Stimulated activated CD4-positive, alpha-beta T cell treated with anti-CD3 and anti-CD28 coated beads, Interleukin-1b, Interleukin-23, amount 100 ng/mL, for 48 hours (primary cell): Measurements from ENCODE around the gene IL31.
A peak's percentile ranks its signal among the peaks of the same experiment; 100 is the strongest.
"Not testable (repeated sequence)": the region's sequence is repeated elsewhere in the genome, so short reads cannot be mapped to it uniquely, and the experiment has no call there.

Experiments
- DNase-seq: peaks from one replicate; pipeline ENCODE4 v3.0.0-alpha.2; 2020

IL31 gene

DNA sequence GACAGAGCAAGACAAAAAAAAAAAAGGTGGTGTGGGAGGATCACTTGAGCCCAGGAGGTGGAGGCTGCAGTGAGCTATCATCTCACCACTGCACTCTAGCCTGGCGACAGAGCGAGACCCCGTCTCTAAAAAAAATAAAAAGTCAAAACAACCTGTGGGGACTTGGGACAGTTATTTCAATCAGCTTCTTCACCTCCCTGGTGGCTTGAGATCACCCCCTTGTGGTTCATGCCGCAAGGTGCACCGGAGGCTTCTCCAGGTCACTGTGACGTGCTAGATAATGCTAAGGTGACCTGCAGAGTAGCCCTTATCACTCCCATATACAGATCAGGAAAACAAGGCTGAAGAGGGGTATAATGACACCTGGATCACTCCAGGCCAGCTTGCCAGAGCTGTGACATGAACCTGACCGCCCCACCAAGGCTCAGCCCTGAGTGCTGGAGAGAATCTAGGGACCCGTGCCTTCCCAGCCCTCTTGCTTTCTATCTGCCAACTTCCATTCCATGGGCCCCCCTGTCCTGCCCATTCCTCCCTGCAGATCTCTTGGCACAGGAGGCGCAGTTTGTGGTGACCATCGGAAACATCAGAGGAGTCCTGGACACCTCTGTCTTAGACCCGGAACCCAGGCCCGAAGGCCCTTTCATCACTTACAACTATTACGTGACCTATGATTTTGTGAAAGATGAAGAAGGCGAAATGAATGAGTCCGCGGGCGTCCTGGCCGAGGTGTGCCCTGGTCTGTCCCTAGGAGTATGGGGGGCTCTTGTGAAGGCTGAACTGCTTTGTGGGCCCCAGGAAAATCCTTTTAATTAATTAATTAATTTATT lies 17.0 kb upstream of the IL31 start:
- DNase-seq = peak; percentile 72

DNA sequence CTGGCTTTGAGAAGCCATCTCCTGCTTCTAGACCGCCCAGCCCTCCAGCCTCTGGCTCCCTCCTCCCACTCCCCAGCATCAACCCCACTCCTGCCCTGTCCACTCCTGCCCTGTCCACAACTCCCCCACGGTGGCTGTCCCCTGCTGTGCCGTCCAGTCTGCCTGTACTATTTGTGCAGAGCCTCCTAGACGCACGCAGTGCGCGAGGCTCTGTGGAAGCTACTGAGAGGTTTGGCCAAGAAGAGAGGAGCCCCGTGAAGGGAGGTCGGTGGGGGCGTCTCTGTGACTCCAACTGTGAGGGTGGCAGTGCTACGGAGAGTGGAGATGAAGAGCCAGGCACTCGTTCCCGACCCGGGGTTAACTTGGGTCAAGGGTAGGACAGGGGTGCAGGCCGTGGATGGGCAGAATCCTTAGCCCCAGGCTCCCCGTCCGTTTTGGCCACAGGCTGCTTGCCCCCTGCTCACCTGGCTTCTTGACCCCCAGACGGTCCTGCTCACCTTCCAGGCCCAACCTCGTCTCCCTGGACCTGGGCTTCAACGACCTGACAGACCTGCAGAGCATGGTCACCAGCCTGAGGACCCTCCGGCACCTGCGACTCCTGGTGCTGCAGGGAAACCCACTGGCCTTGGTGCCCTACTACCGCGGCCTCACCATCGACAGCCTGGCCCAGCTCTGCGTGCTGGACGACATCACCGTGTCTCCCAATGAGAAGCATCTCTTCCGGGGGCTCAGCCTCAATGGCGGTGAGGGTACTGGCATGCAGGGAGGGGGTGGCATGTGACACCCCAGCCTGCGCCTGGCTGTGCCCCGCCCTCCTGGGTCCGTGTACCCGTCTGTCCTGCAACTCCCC lies 15.8 kb upstream of the IL31 start:
- no peak for DNase-seq

DNA sequence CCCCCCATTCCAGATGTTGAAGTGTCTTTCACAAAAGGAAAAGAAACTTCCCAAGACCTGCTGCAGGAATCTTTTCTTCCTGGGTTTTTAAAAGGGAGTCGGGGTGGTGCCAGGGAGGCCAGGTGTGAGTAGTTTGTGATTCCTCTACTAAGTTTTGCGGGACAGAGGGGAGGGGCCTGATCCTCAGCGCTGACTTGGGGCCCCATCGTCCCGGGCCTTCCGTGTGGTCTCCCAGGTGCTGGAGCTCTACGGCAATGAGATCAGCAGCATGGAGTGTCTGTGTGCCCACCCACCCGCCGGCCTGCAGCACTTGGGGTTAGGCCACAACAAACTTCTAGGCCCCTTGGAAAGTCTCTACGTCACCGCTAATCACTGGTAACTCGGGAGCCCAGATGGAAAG lies 13.4 kb upstream of the IL31 start:
- no peak for DNase-seq

DNA sequence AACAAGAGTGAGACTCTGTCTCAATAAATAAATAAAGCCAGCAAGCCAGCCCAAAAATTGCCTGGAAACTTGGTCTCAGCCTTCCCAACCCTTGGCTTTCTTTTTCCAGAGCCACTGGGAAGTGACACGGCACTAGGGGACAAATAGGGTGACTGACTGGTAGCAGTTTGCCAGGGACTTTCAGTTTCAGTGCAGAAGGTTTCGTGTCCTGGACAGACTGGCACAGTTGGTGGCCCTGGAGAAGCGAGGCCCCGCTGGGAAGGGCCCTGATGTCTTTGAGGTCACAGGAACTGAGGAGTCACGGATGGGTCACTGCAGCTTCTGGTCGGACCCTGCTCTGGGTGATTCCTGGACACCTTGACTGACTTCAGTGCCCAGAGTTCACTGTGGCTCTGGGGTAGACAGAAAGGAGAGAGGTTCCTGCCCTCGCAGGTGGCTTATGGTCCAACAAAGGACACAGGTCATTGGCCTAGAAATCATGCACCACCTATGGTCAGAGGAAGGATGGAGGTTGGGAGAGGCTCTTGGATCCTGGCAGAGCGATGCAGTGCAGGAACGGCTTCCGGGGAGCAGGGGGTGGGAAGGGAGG lies 11.6 kb upstream of the IL31 start:
- no peak for DNase-seq

DNA sequence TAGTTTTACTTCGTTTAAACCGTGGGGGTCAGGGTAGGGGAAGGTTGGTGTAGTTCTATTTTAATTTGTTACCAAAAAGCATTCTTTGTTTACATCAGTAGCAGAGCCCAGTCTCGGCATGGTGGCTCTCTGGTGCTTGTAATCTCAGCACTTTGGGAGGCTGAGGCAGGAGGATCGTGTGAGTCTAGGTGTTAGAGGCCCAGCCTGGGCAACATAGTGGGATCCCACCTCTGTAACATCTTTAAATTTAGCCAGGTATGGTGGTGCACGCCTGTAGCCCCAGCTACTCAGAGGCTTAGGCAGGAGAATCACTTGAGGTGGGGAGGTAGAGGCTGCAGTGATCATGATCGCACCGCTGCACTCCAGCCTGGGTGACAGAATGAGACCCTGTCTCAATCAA lies 11.1 kb upstream of the IL31 start:
- DNase-seq = no peak

DNA sequence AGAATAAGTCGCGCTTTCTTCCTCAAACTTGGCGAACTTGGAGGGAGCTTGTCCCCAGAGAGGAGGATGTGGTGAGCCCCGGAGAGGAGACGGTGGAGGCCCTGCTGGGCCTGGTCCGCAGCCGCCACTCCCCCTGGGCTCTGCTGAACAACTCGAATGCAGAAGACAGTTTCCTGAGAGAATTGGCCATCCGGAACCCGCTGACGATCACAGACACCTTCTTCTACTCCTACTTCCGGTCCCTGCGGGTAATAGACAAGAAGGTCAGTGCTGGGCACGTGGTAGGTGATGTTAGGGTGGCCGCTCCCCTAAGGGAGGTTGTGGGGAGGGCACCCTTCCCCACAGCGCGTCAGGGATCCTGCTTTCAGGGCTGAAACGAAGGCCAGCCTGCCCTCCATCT lies 10.5 kb upstream of the IL31 start:
- no peak for DNase-seq

DNA sequence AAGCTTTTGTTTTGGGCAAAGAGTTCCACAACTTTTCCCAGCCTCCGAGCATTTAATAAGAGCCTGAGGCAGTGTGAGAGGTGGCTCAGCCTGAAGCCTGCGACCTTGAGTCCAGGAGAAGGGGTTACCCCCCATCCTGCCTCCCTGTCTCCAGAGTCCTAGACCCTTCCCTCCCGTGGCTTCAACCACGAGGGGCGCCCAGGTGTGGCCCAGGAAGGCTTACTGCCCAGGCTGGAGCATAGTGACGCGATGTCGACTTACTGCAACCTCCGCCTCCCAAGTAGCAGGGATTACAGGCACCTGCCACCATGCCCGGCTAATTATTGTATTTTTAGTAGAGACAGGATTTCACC lies 9.5 kb upstream of the IL31 start:
- DNase-seq = no peak

DNA sequence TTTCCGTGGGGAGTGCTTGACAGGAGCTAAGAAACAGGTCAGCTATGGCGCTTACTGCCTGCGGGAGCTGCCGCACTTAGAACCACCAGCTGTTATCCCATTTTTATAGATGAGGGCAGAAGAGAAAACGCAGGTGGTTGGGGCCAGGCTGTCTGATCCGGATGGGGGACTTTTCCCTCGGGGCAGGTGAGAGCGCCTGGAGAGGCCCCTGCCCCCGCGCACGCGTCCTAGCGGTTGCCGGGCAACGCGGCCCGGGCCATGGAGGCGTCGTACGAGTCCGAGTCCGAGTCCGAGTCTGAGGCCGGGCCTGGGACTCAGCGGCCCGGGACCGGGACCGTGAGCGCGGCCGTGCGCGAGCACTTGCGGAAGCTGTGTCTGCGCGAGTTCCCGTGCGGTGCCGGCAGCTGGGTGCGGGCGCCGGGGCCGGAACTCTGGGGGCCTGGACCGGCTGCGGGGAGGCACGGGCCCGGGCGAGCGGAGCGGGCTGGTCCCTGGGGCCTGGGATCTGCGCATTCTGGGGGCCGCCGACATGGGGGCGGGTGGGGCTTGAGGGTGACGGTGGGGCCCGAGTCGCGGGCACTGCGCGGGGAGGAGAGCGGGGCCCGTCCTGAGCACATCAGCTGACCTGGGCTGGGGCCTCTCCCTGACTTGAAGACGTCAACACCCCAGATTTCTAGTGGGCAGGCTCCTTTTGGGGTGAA lies 9.0 kb upstream of the IL31 start, which contains the start of gene LRRC43:
LRRC43 (plus strand) TSS at position 237 of the 701 bp plus-strand sequence; CDS start at position 259, 22 bp downstream.
- DNase-seq = no peak

DNA sequence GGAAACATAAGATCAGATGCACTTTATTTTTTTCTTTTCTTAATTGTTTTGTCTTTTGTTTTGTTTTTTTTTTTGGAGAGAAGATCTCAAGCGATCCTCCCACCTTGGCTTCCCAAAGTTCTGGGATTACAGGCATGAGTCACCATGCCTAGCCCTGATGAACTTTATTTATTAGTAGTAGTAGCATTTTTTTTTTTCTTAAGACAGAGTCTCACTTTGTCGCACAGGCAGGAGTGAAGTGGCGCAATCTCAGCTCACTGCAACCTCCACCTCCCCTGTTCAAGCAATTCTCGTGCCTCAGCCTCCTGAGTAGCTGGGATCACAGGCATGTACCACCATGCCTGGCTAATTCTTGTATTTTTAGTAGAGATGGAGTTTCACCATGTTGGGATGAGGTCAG lies 2.5 kb upstream of the IL31 start:
- DNase-seq = not testable (repeated sequence)

DNA sequence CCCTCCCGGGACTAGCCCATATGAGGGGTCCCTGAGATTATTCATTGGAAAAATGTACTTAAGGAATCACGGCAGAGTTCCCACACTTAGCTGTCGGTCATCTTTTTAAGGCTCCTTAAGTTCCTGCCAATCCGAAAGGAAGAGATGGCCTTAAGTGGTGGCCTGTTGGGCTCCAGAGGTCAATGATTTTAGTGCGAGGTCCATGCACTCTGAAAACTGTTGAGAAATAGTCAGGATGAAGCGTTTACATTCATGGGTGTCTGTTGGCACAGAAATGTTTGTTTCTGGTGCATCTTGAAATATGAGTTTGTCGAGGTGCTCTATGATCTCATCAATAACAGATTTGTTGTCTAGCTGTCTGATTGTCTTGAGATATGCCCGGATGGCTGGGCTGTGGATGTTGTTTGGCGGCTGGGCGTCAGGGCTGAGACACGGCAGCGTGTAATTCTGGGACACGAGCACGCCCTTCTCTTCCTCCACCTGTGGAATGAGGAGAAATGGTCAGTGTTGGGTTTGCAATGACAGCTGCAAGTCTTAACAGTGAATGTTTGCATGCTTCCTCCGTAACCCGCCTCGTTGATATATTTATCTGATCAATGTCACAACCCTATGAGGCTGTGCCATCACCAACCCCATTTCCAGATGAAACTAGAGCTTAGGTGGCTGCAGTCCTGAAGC lies 1.6 kb downstream of the IL31 start:
- DNase-seq = no peak

DNA sequence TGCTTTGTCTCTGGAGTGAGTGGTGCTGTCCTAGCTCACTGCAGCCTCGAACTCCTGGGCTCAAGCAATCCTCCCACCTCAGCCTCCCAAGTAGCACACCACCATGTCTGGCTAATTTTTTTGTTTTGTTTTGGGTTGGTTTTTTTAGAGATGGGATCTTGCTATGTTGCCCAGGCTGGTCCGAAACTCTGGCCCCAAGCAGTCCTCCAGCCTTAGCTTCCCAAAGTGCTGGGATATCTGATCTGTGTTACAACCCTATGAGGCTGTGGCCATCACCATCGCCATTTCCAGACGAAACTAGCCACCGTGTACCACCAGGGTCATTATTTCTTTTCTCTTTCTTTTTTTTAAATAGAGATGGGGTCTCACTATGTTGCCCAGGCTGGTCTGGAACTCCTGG lies 2.6 kb downstream of the IL31 start:
- no peak for DNase-seq

DNA sequence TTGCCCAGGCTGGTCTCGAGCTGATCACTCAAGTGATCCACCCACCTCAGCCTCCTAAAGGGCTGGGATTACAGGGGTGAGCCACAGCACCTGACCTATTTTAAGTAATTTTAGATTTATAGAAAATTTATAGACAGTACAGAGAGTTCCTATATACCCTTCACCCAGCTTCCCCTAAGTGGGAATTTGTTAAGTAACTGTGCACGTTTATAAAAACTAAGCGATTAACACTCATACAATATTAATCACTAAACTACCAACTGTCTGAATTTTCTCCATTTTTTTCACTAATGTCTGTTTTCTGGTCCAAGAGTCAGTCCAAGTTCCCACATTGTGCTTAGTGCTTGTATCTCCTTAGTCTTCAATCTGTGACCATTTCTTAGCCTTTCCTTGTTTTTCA lies 5.5 kb downstream of the IL31 start:
- no peak for DNase-seq

DNA sequence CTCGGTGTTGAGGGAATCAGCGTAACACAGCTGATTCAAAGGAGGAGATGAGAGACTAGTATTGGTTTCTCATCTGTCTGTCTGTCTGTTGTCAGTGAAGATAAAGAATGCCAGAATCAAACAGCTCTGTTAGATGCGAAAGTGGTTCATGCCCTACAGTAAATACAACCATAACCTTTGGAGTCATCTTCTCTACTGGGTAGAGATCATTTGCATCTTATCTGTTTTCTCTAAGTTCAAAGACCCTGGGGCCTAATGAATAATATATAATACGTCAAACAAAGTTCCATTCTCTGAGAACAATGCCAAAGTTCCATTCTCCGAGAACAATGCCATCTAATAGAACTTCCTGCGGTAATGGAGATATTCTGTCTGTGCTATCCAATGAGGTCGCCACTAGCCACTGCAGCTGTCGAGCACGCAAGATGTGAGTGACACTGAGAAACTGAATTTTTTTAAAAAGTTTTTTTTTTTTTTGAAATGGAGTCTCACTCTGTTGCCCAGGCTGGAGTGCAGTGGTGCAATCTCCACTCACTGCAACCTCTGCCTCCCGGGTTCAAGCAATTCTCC lies 6.6 kb downstream of the IL31 start:
- no peak for DNase-seq

DNA sequence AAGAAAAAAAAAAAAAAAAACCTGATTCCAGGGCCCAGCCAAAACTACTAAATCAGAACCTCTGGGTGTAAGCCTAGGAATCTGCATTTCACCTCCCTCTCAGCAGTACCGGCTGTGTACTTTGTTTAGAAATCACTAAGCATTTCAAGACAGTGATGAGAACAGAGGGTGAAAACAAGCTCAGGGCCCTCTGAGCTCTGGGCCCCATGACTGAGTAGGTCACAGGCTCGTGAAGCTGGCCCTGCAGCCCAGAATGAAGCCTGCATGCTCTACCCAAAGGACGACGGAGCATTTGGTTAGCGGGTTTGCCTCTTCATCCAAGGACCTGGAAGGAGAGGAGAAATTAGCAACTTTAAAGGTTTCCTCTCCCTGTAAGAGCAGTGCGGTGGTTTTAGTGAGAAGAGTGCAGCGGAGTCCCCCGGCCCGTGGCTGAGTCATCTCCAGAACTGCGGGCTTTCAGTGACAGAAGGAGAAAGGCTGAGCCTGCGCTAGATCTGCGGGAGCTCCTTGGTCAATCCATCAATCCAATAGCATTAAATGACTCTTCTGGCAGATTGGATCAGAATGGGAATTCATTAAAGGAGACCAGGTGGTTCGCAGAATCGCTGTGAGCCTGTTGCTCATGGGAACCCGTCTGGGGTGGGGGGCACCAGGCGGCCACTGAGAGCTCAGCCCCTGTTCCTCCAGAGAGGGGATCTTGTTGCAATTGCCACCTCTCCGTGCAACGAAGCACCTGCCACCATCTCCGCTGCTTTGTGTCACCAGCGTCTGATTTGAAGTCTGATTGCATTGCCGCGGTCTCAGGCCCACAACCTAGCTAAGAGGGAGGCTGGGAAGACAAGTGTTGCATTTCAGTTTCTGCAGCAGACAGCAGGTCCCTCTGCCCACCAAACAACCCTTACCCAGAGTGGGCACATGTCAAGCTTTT lies 7.3 kb downstream of the IL31 start:
- peak; percentile 62 for DNase-seq

DNA sequence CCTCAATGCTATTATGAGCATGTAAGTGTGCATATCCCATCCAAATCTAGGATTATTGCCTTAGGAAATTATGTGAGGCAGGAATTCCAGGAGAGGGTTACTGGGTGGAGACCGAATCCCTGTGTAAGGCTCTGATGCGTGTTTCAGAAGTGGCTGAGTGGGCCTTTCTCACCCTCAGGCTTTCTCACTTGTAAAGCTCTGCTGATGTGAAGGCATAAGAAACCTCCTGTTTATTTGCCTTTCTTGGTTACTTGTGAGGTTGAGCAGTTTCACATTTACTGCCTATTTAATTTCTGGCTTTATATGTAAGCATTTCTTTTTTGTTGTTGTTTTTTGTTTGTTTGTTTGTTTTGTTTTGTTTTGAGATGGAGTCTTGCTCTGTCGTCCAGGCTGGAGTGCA lies 11.0 kb downstream of the IL31 start:
- no peak for DNase-seq

DNA sequence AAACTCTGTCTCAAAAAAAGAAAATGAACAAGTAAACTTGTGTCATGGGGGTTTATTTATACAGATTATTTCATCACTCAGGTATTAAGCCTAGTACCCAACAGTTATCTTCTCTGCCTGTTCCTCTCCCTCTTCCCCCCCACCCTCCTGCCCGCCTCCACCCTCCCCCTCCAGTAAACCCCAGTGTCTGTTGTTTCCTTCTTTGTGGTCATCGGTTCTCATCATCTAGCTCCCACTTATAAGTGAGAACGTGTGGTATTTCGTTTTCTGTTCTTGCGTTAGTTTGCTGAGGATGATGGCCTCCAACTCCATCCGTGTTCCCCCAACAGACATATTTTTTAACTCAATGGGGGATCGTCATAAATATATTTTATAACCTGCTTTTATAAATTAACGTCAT lies 12.3 kb downstream of the IL31 start:
- no peak for DNase-seq

DNA sequence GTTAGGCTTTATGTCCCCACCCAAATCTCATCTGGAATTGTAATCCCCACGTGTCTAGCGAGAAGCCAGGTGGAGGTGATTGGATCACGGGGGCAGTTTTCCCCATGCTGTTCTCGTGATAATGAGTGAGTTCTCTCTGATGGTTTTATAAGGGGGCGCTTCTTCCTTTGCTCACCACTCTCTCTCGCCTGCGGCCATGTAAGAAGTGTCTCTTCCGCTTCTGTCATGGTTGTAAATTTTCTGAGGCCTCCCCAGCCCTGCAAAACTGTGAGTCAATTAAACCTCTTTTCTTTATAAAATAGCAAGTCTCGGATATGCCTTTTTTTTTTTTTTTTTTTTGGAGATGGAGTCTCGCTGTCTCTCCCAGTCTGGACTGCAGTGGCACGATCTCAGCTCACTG lies 13.3 kb downstream of the IL31 start:
- no peak for DNase-seq

DNA sequence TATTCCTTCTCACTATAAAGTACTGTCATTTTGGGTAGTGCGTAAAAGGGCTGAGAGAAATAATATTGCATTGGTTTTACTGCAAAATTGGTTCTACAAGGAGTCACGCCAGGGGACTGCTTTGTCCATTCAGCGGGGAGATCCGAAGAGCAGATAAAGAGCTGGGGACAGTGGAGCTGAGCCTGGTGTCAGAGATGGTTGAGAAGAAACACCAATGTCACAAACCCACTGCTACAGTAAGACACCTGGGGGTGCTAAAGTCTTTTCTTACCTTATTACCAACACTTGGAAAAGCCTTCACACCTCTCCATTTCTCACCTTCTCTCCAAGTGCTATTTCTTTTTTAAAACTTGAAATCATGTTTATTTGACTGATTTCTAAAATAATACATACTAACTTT lies 14.1 kb downstream of the IL31 start:
- no peak for DNase-seq

DNA sequence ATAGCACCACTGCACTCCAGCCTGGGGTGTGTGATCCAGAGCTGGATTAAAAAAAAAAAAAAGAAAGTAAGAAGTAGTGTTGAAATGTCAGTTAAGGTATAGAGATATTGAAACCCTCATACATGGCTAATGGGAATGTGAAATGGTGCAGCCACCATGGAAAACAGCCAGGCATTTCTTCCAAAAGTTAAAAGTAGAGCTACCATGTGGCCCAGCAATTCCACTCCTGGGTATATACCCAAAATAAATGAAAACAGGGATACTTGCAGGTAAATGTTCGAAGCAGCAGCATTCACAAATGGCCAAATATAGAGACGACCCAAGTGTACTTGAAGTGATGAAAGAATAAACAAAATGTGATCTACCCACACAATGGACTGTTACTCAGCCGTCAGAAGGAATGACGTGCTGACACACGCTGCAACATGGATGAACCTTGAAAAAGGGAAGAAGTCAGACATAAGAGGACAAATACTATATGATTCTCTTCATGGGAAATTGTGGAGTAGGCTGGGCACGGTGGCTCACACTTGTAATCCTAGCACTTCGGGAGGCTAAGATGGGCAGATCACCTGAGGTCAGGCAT lies 15.2 kb downstream of the IL31 start:
- no peak for DNase-seq

DNA sequence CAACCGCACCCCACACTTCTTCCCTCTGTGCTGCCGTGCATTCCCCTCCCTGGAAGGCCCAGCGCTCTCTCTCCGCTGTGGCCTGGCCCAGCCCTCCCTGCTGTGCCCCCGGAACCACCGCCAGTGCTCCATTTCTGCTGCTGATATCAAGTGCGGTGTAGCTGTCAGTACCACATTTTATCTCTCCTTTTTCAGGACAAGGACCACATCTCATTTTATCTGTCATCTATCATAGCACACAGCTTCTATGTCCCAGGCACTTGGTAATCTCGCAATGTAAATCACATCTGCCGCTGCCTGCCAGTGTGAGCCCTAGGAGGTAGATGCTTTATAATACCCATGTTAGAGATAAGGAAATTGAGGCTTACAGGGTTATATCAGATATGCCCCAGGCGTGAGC lies 18.3 kb downstream of the IL31 start:
- DNase-seq = no peak

DNA sequence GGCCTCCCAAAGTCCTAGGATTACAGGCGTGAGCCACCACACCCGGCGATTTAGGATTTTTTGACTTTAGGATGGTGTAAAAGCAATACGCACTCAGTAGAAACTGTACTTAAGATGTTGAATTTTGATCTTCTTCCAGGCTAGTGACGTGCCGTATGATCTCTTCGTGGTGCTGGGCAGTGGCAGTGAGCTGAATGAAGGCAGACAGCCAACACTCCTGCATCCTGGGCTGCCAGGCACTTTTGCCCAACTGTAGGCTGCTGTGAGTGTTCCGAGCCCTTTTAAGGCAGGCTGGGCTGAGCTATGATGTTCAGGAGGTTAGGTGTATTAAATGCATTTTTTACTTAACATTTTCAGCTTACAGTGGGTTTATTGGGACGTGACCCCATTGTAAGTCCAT lies 21.3 kb downstream of the IL31 start:
- no peak for DNase-seq
